HCT116 (cell line): ENCODE data around the gene MAPKBP1.

ENCODE experiments used
- ATF3 ChIP-seq: IDR thresholded peaks from 2 replicates; pipeline ENCODE4 v1.6.1; 2012
- CTCF ChIP-seq, 3 experiments: fragments of 200-600 bp in 1 of 3; sonication (generic) in 1 of 3; IDR thresholded peaks in 2 of 3; conservative IDR thresholded peaks in 1 of 3; 2 replicates each; pipeline ENCODE4 v1.5.1; 2012 to 2017; ENCODE audit warnings: low read depth in 2 of 3, low read length in 2 of 3, antibody characterized with exemption in 1 of 3, borderline replicate concordance in 1 of 3, control low read depth in 1 of 3, mild to moderate bottlenecking in 1 of 3, mixed read lengths in 1 of 3, mixed run types in 1 of 3, moderate library complexity in 1 of 3; ENCODE audit not compliant: insufficient read depth in 1 of 3
- EZH2 ChIP-seq: fragments of 200-600 bp; sonication (generic); IDR thresholded peaks from 2 replicates; pipeline ENCODE4 v1.6.1; 2017; ENCODE audit warnings: antibody characterized with exemption, mixed run types
- EZH2phosphoT487 ChIP-seq: fragments of 200-600 bp; IDR thresholded peaks from 2 replicates; pipeline ENCODE4 v1.6.1; 2018; ENCODE audit warnings: antibody characterized with exemption, borderline replicate concordance
- FOSL1 ChIP-seq: IDR thresholded peaks from 2 replicates; pipeline ENCODE4 v1.6.1; 2012; ENCODE audit warnings: low read depth
- JUND ChIP-seq: IDR thresholded peaks from 2 replicates; pipeline ENCODE4 v1.6.1; 2012
- MAX ChIP-seq: IDR thresholded peaks from 2 replicates; pipeline ENCODE4 v1.6.1; 2012
- POLR2A ChIP-seq: IDR thresholded peaks from 2 replicates; pipeline ENCODE4 v1.7.0; 2011; ENCODE audit warnings: borderline replicate concordance; ENCODE audit not compliant: insufficient read depth, insufficient read length; ENCODE audit errors: extremely low read depth
- RAD21 ChIP-seq: IDR thresholded peaks from 2 replicates; pipeline ENCODE4 v1.6.1; 2012; ENCODE audit warnings: low read depth, mild to moderate bottlenecking
- SIN3A ChIP-seq: IDR thresholded peaks from 2 replicates; pipeline ENCODE4 v1.6.1; 2012; ENCODE audit warnings: low read depth
- SP1 ChIP-seq: IDR thresholded peaks from 2 replicates; pipeline ENCODE4 v1.6.1; 2012; ENCODE audit warnings: low read depth
- ZBTB33 ChIP-seq: IDR thresholded peaks from 2 replicates; pipeline ENCODE4 v1.6.1; 2011; ENCODE audit warnings: mild to moderate bottlenecking, low read length, moderate library complexity; ENCODE audit not compliant: insufficient replicate concordance; ENCODE audit errors: extremely low read depth

GRCh38 chr15:41798607-41799487 lies 24.6 kb downstream of the MAPKBP1 start:
- TF ChIP-seq POLR2A (no peak), CTCF (IDR thresholded peaks at IDR 0.05 in 2 of 3, conservative IDR thresholded peaks at IDR 0.05 in 1 of 3; ENCODE audit: borderline replicate concordance in 1 of 3, insufficient read depth in 1 of 3, low read depth in 2 of 3, low read length in 2 of 3) (no peak), ZBTB33 (no peak), EZH2phosphoT487 (no peak), ATF3 (no peak), EZH2 (no peak), RAD21 (no peak), SP1 (no peak), FOSL1 (no peak), MAX (no peak), SIN3A (no peak), JUND (no peak)
